HCT116 (cell line): ENCODE results near the gene TSPAN5.

ENCODE experiments used
- CEBPB ChIP-seq: IDR thresholded peaks from 2 replicates; pipeline ENCODE4 v1.6.1; 2012; ENCODE audit warnings: low read depth
- EZH2 ChIP-seq: fragments of 200-600 bp; sonication (generic); IDR thresholded peaks from 2 replicates; pipeline ENCODE4 v1.6.1; 2017; ENCODE audit warnings: antibody characterized with exemption, mixed run types
- TF ChIP-seq, protein P1 (sequence below), 3 experiments: fragments of 200-600 bp in 1 of 3; sonication (generic) in 1 of 3; IDR thresholded peaks in 2 of 3; conservative IDR thresholded peaks in 1 of 3; 2 replicates each; pipeline ENCODE4 v1.5.1; 2012 to 2017; ENCODE audit warnings: low read depth in 2 of 3, low read length in 2 of 3, antibody characterized with exemption in 1 of 3, borderline replicate concordance in 1 of 3, control low read depth in 1 of 3, mild to moderate bottlenecking in 1 of 3, mixed read lengths in 1 of 3, mixed run types in 1 of 3, moderate library complexity in 1 of 3; ENCODE audit not compliant: insufficient read depth in 1 of 3

- TF ChIP-seq, protein P1, sequence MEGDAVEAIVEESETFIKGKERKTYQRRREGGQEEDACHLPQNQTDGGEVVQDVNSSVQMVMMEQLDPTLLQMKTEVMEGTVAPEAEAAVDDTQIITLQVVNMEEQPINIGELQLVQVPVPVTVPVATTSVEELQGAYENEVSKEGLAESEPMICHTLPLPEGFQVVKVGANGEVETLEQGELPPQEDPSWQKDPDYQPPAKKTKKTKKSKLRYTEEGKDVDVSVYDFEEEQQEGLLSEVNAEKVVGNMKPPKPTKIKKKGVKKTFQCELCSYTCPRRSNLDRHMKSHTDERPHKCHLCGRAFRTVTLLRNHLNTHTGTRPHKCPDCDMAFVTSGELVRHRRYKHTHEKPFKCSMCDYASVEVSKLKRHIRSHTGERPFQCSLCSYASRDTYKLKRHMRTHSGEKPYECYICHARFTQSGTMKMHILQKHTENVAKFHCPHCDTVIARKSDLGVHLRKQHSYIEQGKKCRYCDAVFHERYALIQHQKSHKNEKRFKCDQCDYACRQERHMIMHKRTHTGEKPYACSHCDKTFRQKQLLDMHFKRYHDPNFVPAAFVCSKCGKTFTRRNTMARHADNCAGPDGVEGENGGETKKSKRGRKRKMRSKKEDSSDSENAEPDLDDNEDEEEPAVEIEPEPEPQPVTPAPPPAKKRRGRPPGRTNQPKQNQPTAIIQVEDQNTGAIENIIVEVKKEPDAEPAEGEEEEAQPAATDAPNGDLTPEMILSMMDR (IDR thresholded peaks at IDR 0.05 in 2 of 3, conservative IDR thresholded peaks at IDR 0.05 in 1 of 3; ENCODE audit: borderline replicate concordance in 1 of 3, insufficient read depth in 1 of 3, low read depth in 2 of 3, low read length in 2 of 3): no peak
- no peak for TF ChIP-seq CEBPB
- TF ChIP-seq EZH2: no peak
These were observed 237.3 kb downstream of the TSPAN5 start for GRCh38 chr4:98421111-98421510.
